ENCODE results near the gene OR2K2.
"Not testable (repeated sequence)": the region's sequence is repeated elsewhere in the genome, so short reads cannot be mapped to it uniquely, and the experiment has no call there.

OR2K2 gene

DNA sequence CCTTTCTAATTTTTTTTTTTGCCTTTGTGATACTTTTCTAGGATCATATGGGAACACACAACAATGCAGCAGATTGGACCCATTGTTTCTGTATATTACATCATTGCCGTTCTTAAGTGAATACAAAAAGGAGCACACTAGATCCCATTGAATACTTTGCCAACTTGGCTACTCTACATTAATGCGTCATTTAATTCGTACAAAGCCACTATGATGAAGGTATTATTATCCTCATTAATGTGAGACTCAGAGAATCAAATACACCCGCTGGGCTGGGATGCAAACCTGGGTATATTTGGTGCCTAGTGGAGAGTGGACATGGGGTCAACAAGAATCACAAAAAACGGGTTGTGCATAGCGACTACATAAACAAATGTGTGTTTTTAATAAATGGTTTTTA is 31.9 kb downstream of the OR2K2 start:
- in situ Hi-C loops (cut with MboI; ENCODE audit: low sequenced_read_pairs): no loop called here

DNA sequence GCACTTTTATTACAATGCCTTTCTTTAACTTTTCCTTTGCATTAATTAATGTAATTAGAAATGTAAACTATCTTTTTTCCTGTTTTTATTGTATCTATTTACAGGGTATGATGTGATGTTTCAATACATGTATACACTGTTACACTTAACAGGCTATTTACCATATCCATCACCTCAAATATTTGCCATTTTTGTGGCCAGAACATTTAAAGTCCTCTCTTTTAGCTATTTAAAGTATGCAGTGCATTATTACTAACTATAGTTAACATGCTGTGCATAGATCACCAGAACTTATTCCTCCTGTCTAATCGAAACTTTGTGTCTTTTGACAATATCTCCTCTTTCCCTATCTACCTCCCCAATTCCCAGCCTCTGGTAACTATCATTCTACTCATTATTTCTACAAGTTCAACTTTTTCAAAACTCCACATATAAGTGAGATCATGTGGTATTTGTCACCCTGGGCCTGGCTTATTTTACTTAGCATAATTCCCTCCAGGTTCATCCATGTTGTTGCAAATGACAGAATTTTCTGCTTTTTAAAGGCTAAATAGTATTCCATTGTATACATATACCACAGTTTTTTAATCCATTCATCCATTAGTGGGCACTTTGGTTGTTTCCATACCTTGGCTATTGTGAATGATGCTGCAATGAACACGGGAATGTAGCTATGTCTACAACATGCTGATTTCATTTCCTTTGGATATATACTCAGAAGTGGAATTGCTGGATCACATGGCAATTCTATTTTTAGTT is 32.8 kb downstream of the OR2K2 start:
- in situ Hi-C loops (cut with MboI; ENCODE audit: low sequenced_read_pairs): no loop called here

- in situ Hi-C loops (cut with MboI; ENCODE audit: low sequenced_read_pairs): no loop called here
These were observed 35.2 kb downstream of the OR2K2 start for GRCh38 chr9:111294691-111295451.

GRCh38 chr9:111287127-111287526 is 42.9 kb downstream of the OR2K2 start:
- in situ Hi-C loops (cut with MboI; ENCODE audit: low sequenced_read_pairs): no loop called here

- in situ Hi-C loops (cut with MboI; ENCODE audit: low sequenced_read_pairs): no loop called here
These were observed 45.3 kb downstream of the OR2K2 start for GRCh38 chr9:111284703-111285102.

- in situ Hi-C loops (cut with MboI; ENCODE audit: low sequenced_read_pairs): no loop called here
These were observed 47.2 kb downstream of the OR2K2 start for GRCh38 chr9:111282845-111283244.

- in situ Hi-C loops (cut with MboI; ENCODE audit: low sequenced_read_pairs): not testable (repeated sequence)
These were observed 49.2 kb downstream of the OR2K2 start for GRCh38 chr9:111280795-111281194.

Measured in hTERT RPE-1 (cell line).